ENCODE measurements around the gene DZANK1.

DNA sequence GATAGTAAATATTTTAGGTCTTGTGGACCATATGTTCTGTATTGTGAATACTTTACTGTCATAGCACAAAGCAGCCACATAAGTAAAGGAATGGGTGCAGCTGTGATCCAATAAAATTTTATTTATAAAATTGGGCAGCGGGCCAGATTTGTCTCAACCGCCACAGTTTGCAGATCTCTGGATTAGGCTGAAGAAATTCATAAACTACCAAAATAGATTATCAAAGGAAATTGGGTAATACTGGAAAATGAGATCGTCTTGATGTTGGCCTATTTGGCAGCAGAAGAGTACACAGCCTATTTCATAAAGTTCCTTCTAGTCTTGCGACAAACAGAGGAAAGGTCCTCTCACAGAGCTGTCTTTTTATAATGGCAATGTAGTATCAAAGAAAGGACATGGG, 69.8 kb downstream of the DZANK1 start:
- TF ChIP-seq TAF1 (IDR thresholded peaks at IDR 0.05; ENCODE audit: borderline replicate concordance, insufficient read depth, low read length), result no peak
- TF ChIP-seq POLR2AphosphoS5 (IDR thresholded peaks at IDR 0.05; ENCODE audit: low read depth, low read length), result no peak
- no peak for TF ChIP-seq REST (IDR thresholded peaks at IDR 0.05; ENCODE audit: insufficient read depth in 1 of 2, low read depth in 2 of 2, low read length in 2 of 2)
- no peak for TF ChIP-seq FOXP2 (optimal IDR thresholded peaks at IDR 0.05; ENCODE audit: borderline replicate concordance, extremely low read depth, extremely low read length, insufficient read depth)
- TF ChIP-seq SIN3A (IDR thresholded peaks at IDR 0.05; ENCODE audit: borderline replicate concordance, insufficient read depth, low read length), result no peak
